Osteoblast (primary cell): ENCODE results near the gene ACOT12. TPM values are rescaled to one million over a fixed set of nuclear protein-coding genes. Genes with fewer than 3 reads are reported as not detected.
"Not testable (repeated sequence)": the region's sequence is repeated elsewhere in the genome, so short reads cannot be mapped to it uniquely, and the experiment has no call there.

ENCODE experiments used
- DNase-seq: peaks from one replicate; pipeline ENCODE4 v3.0.0; 2011; ENCODE audit warnings: low spot score, mixed read lengths; ENCODE audit not compliant: insufficient read length; ENCODE audit errors: missing footprints
- H2AFZ ChIP-seq: 2 replicates; pipeline ENCODE4 v1.6.0; 2011; ENCODE audit warnings: mild to moderate bottlenecking, low read length
- H3K27ac ChIP-seq: 2 replicates; pipeline ENCODE4 v1.5.1; 2011; ENCODE audit warnings: mild to moderate bottlenecking, low read depth, low read length, moderate library complexity
- H3K27me3 ChIP-seq: 2 replicates; pipeline ENCODE4 v1.6.0; 2012; ENCODE audit warnings: mild to moderate bottlenecking, control low read depth, inconsistent platforms, low read length, moderate library complexity; ENCODE audit not compliant: insufficient read depth
- H3K36me3 ChIP-seq: 2 replicates; pipeline ENCODE4 v1.5.1; 2011; ENCODE audit warnings: mild to moderate bottlenecking, low read length, control low read depth, moderate library complexity; ENCODE audit not compliant: insufficient read depth
- H3K4me1 ChIP-seq: 2 replicates; pipeline ENCODE4 v1.5.1; 2011; ENCODE audit warnings: mild to moderate bottlenecking, low read length, control low read depth, moderate library complexity; ENCODE audit not compliant: insufficient read depth
- H3K4me2 ChIP-seq: 2 replicates; pipeline ENCODE4 v1.6.0; 2011; ENCODE audit warnings: mild to moderate bottlenecking, low read length; ENCODE audit not compliant: insufficient read depth
- H3K4me3 ChIP-seq: fragments of 200-600 bp; sonication (generic); 3 replicates; pipeline ENCODE4 v1.5.1; 2012; ENCODE audit warnings: mild to moderate bottlenecking, low read length, inconsistent platforms; ENCODE audit not compliant: insufficient read depth
- H3K79me2 ChIP-seq: 2 replicates; pipeline ENCODE4 v1.6.0; 2012; ENCODE audit warnings: mild to moderate bottlenecking, low read length, control low read depth, inconsistent platforms; ENCODE audit not compliant: insufficient read depth
- H3K9me3 ChIP-seq: 2 replicates; pipeline ENCODE4 v1.5.1; 2011; ENCODE audit warnings: low read depth, low read length, control low read depth
- H4K20me1 ChIP-seq: 2 replicates; pipeline ENCODE4 v1.6.0; 2012; ENCODE audit warnings: mild to moderate bottlenecking, low read length, control low read depth; ENCODE audit not compliant: insufficient read depth
- CTCF ChIP-seq: IDR thresholded peaks from 2 replicates; pipeline ENCODE4 v1.5.1; 2011; ENCODE audit warnings: mild to moderate bottlenecking, low read depth, low read length, moderate library complexity; ENCODE audit errors: extremely low read depth
- total RNA-seq: library from RNA; depleted of rRNA; stranded (reverse); fragments of >200 nt; gene quantifications from 2 replicates; pipeline ENCODE4 v1.2.3, GENCODE V29; 2012

Gene ACOT12
- total RNA-seq, 1 donor = not detected

GRCh38 chr5:81350507-81350906 lies 43.4 kb downstream of the ACOT12 start:
- Histone ChIP-seq H3K36me3 (no peaks in the 10 kb centered on the region), H4K20me1 (no peaks in the 10 kb centered on the region), H3K9me3 (no peaks in the 10 kb centered on the region), H2AFZ (no peak overlapping the region), H3K4me1 (no peaks in the 10 kb centered on the region), H3K27ac (no peak overlapping the region), H3K79me2 (no peaks in the 10 kb centered on the region), H3K4me3 (no peak overlapping the region), H3K27me3 (peaks cover 8% of the 10 kb centered on the region), H3K4me2 (no peak overlapping the region)
- TF ChIP-seq CTCF = no peak
- DNase-seq = no peak

GRCh38 chr5:81349161-81349560 lies 44.8 kb downstream of the ACOT12 start:
- H2AFZ ChIP-seq = no peak overlapping the region
- no peaks in the 10 kb centered on the region for H3K79me2 ChIP-seq
- no peaks in the 10 kb centered on the region for H3K9me3 ChIP-seq
- no peaks in the 10 kb centered on the region for H3K36me3 ChIP-seq
- TF ChIP-seq CTCF = no peak
- H3K4me1 ChIP-seq = no peaks in the 10 kb centered on the region
- H4K20me1 ChIP-seq = no peaks in the 10 kb centered on the region
- H3K27me3 ChIP-seq = peaks cover 8% of the 10 kb centered on the region
- no peak overlapping the region for H3K4me3 ChIP-seq
- H3K27ac ChIP-seq = no peak overlapping the region
- no peak overlapping the region for H3K4me2 ChIP-seq
- no peak for DNase-seq

- no peaks in the 10 kb centered on the region for H3K79me2 ChIP-seq
- no peak overlapping the region for H3K4me2 ChIP-seq
- no peak overlapping the region for H3K27ac ChIP-seq
- H3K27me3 ChIP-seq = no peaks in the 10 kb centered on the region
- H2AFZ ChIP-seq = no peak overlapping the region
- H3K4me1 ChIP-seq = no peaks in the 10 kb centered on the region
- DNase-seq = no peak
- no peak for TF ChIP-seq CTCF
- no peaks in the 10 kb centered on the region for H3K36me3 ChIP-seq
- H3K4me3 ChIP-seq = no peak overlapping the region
- H3K9me3 ChIP-seq = no peaks in the 10 kb centered on the region
- H4K20me1 ChIP-seq = no peaks in the 10 kb centered on the region
These were observed 48.4 kb downstream of the ACOT12 start for GRCh38 chr5:81345411-81346003.

GRCh38 chr5:81344736-81345135 lies 49.2 kb downstream of the ACOT12 start:
- Histone ChIP-seq H4K20me1 (no peaks in the 10 kb centered on the region), H3K4me3 (no peak overlapping the region), H3K4me2 (no peak overlapping the region), H3K27ac (no peak overlapping the region), H3K36me3 (no peaks in the 10 kb centered on the region), H3K79me2 (no peaks in the 10 kb centered on the region), H3K27me3 (no peaks in the 10 kb centered on the region), H3K4me1 (no peaks in the 10 kb centered on the region), H2AFZ (no peak overlapping the region), H3K9me3 (no peaks in the 10 kb centered on the region)
- TF ChIP-seq CTCF = no peak
- no peak for DNase-seq

DNA sequence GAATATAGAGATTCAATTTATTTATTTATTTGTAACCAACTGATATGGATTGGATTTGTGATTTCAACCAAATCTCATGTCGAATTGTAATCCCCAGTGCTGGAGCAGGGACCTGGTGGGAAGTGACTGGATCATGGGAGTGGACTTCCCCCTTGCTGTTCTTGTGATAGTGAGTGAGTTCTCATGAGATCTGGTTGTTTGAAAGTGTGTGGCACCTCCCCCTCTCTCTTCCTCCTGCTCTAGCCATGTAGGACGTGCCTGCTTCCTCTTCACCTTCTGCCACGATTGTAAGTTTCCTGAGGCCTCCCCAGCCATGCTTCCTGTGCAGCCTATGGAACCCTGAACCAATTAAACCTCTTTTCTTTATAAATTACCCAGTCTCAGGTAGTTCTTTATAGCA lies 55.7 kb downstream of the ACOT12 start:
- not testable (repeated sequence) for H3K9me3 ChIP-seq, DNase-seq, H3K4me2 ChIP-seq, H3K27ac ChIP-seq, H4K20me1 ChIP-seq, H3K79me2 ChIP-seq, H2AFZ ChIP-seq, H3K27me3 ChIP-seq, H3K36me3 ChIP-seq, H3K4me3 ChIP-seq, H3K4me1 ChIP-seq
